ENCODE results near the gene PLPPR3.

DNA sequence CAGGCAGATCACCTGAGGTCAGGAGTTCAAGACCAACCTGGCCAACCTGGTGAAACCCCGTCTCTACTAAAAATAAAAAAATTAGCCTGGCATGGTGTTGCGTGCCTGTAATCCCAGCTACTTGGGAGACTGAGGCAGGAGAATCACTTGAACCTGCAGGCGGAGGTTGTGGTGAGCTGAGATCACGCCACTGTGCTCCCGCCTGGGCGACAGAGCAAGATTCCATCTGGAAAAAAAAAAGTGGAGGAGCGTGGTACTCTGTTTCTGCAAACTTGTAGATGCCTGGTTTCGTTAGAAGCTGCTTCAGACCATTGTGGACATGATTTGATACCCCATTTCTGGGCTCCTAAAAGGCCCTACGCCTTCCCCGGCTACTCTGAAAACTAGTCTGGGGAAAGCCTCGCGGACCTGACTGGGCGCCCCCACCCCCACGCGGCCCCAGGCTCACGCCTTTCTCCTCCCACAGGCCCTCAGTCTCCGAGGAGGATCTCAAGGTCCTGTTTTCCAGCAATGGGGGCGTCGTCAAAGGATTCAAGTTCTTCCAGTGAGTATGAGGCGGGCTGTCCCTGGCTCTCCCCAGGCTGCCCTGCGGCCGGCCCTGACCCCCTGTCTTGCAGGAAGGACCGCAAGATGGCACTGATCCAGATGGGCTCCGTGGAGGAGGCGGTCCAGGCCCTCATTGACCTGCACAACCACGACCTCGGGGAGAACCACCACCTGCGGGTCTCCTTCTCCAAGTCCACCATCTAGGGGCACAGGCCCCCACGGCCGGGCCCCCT is 11.5 kb downstream of the PLPPR3 start:
- TF ChIP-seq, protein P1, sequence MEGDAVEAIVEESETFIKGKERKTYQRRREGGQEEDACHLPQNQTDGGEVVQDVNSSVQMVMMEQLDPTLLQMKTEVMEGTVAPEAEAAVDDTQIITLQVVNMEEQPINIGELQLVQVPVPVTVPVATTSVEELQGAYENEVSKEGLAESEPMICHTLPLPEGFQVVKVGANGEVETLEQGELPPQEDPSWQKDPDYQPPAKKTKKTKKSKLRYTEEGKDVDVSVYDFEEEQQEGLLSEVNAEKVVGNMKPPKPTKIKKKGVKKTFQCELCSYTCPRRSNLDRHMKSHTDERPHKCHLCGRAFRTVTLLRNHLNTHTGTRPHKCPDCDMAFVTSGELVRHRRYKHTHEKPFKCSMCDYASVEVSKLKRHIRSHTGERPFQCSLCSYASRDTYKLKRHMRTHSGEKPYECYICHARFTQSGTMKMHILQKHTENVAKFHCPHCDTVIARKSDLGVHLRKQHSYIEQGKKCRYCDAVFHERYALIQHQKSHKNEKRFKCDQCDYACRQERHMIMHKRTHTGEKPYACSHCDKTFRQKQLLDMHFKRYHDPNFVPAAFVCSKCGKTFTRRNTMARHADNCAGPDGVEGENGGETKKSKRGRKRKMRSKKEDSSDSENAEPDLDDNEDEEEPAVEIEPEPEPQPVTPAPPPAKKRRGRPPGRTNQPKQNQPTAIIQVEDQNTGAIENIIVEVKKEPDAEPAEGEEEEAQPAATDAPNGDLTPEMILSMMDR (IDR thresholded peaks at IDR 0.05), result no peak
- TF ChIP-seq, protein P2, sequence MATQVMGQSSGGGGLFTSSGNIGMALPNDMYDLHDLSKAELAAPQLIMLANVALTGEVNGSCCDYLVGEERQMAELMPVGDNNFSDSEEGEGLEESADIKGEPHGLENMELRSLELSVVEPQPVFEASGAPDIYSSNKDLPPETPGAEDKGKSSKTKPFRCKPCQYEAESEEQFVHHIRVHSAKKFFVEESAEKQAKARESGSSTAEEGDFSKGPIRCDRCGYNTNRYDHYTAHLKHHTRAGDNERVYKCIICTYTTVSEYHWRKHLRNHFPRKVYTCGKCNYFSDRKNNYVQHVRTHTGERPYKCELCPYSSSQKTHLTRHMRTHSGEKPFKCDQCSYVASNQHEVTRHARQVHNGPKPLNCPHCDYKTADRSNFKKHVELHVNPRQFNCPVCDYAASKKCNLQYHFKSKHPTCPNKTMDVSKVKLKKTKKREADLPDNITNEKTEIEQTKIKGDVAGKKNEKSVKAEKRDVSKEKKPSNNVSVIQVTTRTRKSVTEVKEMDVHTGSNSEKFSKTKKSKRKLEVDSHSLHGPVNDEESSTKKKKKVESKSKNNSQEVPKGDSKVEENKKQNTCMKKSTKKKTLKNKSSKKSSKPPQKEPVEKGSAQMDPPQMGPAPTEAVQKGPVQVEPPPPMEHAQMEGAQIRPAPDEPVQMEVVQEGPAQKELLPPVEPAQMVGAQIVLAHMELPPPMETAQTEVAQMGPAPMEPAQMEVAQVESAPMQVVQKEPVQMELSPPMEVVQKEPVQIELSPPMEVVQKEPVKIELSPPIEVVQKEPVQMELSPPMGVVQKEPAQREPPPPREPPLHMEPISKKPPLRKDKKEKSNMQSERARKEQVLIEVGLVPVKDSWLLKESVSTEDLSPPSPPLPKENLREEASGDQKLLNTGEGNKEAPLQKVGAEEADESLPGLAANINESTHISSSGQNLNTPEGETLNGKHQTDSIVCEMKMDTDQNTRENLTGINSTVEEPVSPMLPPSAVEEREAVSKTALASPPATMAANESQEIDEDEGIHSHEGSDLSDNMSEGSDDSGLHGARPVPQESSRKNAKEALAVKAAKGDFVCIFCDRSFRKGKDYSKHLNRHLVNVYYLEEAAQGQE (IDR thresholded peaks at IDR 0.05; ENCODE audit: insufficient read depth in 1 of 2, low read depth in 2 of 2, low read length in 1 of 2), result no peak
- TF ChIP-seq POLR2AphosphoS5 (IDR thresholded peaks at IDR 0.05; ENCODE audit: low read depth, low read length) (no peak), SIN3A (IDR thresholded peaks at IDR 0.05; ENCODE audit: borderline replicate concordance, insufficient read depth, low read depth, low read length) (no peak)
